GM21737 (cell line): ENCODE measurements around the gene FMNL3.
"Not testable (repeated sequence)": the region's sequence is repeated elsewhere in the genome, so short reads cannot be mapped to it uniquely, and the experiment has no call there.

Source experiments
- ATAC-seq: cut with Tn5 transposase; IDR thresholded peaks from one replicate; pipeline ENCODE4 v1.9.1; 2021; ENCODE audit warnings: mild to moderate bottlenecking, moderate library complexity; ENCODE audit not compliant: unreplicated experiment

FMNL3 gene

GRCh38 chr12:49605539-49605938 is 101.7 kb downstream of the FMNL3 start, which contains the start of gene FAM186B:
FAM186B (minus strand) TSS chr12:49605639; CDS start chr12:49605477, 162 bp downstream.
- not testable (repeated sequence) for ATAC-seq

GRCh38 chr12:49604856-49605255 is 102.3 kb downstream of the FMNL3 start:
- no peak for ATAC-seq

GRCh38 chr12:49603721-49604120 is 103.5 kb downstream of the FMNL3 start:
- no peak for ATAC-seq

GRCh38 chr12:49599961-49600360 is 107.2 kb downstream of the FMNL3 start:
- ATAC-seq = no peak

DNA sequence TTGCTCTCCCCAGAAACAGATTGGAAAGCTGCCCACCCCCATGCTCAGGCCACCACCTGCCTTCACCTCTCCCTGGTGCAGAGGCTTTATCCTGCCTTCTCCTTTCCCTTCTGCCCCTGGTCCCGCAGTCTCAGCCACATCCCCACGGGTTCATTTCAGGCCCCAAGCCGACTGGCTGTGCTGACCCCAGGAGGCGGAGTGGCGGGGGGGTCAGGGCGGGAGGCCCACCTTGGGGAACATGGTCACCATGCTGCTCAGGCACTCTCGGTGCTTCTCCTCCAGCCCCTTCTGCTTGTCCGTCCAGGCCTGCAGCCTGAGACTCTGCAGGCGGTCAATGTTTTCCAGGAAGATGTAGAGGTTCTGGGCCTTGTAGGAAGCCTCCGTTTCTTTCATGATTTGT is 108.7 kb downstream of the FMNL3 start:
- ATAC-seq = no peak

GRCh38 chr12:49588721-49589516 is 118.3 kb downstream of the FMNL3 start:
- ATAC-seq = no peak

- no peak for ATAC-seq
Observed at GRCh38 chr12:49588281-49588680, 118.9 kb downstream of the FMNL3 start.

GRCh38 chr12:49587174-49587908 is 119.9 kb downstream of the FMNL3 start:
- no peak for ATAC-seq
